GM04504 (cell line): Measurements from ENCODE around the gene OR4D2.

Source experiments
- DNase-seq: peaks from one replicate; pipeline ENCODE4 v3.0.0-alpha.2; 2012; ENCODE audit warnings: low read depth

The OR4D2 gene

DNA sequence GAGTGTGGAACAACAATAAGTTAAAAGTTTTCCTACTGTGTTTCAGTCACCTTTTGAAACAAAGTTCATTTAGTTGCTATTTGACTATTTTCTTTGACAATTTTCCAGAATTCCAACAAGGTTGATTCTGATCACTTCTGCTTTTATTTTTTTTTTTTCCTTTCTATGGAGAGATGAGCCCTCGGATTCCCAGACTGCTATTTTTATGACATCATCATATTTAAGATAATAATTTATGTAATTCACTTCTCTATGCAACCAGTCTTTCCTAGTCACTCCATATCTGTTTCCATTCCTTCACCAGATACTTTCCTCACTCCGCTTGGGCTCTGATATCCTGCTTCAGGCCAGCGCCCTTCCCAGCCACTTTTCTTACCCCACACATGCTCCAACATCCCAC is 8.1 kb downstream of the OR4D2 start:
- DNase-seq: no peak

DNA sequence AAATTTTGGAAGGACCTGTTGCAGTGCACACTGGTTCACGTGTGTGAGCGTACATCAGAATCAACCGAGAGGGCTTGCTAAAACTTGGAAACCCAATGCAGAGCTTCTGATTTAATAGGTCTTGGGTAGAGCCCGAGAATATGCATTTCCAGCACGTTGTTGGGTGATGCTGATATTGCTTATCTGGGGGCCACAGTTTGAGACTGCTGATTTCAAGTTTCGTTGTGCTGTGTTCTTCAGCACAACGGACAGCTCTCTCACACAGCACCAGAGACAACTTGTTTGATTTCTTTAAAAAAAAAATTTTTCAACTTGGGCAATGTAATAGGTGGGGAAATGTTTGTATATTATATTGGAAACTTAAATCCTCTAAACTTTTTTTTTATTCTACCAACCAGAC is 9.4 kb downstream of the OR4D2 start:
- no peak for DNase-seq

DNA sequence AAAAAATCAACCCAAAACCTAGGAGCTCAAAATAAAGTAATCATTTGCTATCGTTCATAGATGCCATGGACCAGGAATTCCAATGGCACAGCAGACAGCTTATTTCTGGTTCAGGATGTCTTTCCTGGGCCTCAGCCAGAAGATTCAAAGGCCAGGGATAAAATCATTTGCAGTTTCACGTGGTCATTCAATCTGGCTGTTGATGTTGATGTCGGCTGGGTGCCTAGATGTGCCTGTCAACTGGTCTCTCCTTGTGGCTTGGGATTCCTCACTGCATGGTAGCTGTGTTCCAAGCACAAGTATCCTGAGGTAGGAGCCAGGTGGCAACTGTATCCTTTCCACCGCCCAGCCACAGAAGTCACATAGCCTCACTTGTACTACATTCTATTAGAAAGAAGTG is 15.0 kb downstream of the OR4D2 start:
- no peak for DNase-seq

DNA sequence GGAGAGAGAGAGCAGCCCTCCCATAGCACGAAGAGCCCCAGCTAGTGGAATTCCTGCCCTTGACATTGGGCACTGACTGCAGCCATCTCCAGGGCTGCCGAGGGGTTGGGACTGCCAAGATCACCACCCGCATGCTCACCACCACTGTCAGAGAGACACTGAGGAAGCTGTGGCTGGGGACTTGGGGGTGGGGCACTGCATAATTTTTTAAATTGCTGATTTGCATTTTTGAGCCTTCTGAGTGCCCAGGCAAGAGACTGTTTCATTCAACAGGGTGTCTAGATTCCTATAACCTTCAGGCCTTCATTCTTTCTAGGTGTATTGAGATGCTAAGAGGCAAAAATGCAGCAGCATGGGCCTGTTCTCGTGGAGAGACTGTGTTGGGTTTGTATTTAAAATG is 16.7 kb downstream of the OR4D2 start:
- DNase-seq: no peak

DNA sequence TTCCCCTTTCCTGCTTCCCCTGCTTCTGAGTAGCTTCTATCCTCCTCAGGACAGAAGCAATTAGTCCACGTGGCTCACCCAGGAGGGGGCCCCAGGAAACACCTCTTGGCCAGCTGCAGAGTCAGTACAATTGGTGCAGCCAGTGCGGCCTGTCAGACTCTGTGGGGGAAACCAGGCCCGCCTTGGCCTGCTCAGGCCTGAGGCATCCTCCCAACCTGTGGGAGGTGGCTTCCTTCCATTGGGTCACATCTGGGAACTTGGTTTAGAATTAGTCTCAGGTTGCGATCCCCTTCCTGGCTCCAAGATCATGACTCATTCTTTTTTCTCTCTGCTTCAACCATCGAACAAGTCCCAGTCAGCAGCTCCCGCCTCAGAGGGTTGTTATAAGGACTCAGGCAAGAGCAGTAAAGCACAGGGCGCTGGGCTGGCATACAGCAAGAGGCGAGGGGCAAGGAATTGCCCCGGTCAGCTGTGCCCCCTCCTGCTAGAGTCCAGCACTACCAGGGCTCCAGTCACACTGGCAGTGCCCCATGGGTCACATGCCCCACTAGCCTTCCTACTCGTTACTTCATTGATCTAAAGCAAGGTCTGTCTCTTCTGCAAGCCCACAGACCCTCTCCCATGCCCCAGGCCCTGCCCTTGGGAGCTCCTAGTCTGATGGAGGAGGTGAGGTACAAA is 17.7 kb downstream of the OR4D2 start:
- DNase-seq: no peak

DNA sequence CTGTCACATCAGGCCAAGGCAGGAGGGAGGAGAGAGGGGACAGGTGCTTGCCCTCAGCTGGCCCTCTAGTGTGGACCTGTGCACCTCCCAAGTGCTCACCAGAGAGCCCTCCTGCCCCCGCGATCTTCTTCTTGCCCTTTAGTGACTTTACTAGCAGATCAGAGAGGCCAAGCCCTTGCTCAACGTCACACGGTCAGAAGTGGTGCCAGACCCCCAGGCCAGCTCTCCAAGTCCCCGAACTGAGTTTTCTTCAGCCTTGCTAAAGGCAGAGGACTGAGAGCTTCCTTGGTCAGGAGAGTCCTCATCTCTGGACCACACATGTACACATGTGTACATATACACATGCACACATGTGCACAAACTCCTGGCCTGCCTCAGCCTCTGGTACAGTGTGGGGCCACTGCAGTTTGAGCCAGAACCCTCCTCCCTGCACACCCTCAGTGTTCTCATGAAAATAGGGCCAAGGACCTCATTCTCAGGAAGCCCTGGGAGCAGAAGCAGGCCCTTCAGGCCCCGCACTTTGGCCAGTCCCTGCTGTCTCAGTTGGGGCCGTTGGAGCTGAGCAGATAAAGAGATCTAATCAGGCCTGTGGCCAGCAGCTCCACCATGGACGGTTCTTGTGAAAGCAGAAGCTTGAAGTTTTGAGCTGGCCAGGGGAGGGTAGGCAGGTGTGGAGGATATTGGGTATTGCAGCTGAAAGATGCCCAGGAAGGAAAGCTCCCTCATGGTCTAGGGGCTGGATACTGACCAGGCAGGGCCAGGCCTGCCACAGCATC is 18.4 kb downstream of the OR4D2 start:
- DNase-seq: no peak

DNA sequence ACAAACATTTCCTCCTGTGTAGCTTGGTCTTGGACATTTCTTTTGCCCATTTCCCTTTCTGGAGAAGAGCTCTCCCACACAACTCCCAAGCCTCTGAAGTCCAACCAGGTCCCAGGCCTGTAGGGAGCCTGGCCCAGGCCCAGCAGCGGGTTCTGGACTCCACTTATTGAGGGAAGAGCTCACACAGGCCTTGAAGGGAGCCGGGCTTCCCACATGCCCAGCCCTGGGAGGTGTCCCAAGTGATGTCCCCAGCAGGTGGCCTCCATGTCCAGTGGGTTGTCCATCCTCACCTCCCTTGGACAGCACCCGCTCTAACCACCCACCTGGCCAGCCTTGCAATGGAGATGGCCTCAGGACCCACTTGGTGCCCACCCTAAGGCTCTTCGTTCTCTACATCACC is 19.8 kb downstream of the OR4D2 start:
- no peak for DNase-seq

DNA sequence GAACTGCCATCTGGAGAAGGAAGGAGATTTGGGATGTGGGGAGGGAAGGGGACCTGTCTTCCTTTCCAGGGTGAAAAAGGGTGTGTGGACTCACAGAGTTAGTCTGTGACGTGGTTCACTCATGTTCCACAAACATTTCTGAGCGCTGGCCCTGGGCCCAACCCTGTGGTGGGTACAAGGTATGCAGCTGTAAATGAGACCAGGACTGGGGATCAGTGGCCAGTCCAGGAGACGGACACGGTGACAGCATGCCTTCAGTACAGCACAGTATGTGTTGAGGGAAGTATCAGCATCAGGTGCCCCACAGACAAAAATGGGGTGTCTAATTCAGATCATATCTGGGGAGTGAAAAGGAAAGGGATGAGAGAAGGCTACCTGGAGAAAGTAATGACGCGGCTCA is 20.3 kb downstream of the OR4D2 start:
- DNase-seq: no peak

DNA sequence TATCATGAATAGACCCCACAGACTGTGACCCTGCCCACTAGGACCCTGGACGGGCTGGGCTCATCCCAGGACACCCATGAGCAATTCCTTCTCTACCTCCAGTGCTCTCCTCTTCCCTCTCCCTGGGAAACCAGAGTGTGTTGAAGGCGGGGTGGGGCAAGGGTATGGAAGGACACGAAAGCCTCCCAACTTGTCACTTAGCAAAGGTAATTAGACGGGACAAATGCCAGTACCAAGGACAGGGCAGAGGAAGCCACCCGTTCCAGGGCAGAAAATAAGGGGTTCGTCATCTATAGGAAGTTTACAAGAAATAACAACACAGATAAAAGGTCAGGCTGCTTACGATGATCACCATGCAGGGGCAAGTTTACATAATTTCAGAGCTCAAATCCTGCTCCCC is 20.9 kb downstream of the OR4D2 start:
- no peak for DNase-seq

DNA sequence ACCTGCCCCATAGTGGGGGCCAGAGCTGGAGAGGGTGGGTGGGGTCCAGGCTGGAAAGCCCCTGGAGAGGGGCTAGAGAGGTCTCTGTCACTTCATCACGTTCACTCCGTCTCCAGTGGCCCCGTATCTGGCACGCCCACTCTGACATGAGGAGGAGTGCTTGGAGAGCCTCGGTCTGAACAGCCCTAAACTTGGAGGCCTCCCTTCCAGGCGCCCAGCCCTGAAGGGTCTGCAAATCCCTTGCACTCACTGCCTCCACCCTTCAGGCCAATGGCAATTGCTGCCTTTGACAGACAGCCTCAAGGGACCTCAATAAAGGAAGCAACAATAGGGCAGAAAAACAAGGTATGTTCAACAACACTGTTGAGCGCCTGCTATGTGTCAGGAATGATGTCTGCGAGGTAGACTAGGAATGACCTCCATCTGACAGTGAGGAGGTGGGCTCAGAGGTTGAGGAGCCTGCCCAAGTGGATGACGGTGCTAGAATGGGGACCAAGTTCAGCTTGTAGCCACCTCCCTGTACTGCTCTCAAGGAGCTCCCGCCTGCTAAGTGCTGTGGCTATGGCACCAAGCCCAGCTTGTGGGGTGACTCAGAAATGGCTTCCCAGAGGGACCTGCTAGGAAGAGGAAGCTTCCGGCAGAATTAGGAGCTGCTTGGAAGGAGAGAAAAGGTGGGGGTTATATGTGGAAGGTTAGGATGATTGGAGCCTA is 22.8 kb downstream of the OR4D2 start:
- peak; percentile 78 for DNase-seq

DNA sequence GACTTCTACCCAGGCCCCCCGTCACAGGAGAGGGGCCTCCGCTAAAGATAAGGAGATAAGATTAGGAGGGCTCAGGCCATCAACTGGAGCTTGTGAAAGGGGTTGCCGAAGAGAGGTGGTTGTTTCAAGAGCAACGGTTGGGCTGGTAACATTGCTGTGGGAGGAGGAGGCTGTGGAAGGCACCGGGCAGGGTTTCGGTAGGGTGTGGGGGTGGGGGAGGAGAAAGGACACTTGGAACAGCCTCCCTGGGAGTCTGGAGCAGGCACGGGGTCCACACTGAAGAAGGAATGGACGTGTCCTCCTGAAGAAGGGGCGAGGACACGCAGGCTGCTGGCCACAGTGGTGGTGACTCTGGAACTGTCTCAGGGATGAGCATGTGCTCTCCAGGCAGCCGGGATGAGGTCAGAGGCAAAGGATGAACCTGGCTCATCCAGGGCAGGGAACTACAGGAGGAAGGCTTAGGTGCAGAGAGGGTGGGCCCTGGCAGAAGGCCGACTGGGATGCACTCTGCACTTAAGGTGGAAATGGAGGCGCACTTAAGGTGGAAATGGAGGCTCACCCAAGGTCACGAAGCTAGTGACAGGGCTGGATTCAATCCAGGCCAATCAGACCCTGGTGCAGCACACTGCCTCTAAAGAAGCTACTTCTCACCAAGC is 24.6 kb downstream of the OR4D2 start:
- no peak for DNase-seq

DNA sequence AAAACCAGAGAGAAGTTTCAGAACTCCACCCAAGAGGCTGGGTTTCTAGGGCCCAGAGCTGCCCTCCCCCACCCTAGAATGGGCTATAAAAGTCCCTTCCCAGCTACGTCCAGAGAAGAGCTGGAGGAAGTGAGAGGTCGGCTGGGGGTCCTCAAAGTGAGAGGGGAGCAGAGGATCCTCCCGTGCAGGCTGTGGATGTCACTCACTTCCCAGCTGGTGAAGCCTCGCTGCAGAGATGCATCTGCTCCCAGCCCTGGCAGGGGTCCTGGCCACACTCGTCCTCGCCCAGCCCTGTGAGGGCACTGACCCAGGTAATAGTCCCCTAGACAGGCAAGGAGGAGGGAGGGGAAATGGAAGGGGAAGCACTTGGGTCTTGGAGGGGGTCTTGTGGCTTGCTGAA is 25.8 kb downstream of the OR4D2 start, which contains the start of gene EPX:
TSS of gene EPX (plus strand) at position 115 of the 400 bp plus-strand sequence. CDS start at position 236, 121 bp downstream.
- DNase-seq: no peak

DNA sequence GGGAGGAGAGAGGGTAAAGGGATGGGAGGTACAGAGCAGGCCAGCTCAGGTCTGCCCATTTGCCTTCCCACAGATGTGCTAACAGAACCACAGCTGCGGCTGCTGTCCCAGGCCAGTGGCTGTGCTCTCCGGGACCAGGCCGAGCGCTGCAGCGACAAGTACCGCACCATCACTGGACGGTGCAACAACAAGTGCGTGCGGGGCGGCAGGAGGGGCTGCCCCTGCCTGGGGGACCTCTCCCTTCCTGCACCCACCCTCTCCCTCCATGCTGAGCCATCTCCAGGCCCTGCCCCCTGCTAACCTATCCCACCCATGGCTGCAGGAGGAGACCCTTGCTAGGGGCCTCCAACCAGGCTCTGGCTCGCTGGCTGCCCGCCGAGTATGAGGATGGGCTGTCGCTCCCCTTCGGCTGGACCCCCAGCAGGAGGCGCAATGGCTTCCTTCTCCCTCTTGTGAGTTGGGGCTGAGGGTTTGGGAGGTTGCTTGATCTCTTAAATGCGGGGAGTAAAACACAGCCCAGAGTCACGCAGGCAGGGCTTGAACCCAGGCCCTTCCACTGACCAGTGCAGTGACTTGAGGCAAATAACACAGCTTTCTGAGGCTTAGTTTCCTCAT is 27.0 kb downstream of the OR4D2 start:
- DNase-seq: no peak

DNA sequence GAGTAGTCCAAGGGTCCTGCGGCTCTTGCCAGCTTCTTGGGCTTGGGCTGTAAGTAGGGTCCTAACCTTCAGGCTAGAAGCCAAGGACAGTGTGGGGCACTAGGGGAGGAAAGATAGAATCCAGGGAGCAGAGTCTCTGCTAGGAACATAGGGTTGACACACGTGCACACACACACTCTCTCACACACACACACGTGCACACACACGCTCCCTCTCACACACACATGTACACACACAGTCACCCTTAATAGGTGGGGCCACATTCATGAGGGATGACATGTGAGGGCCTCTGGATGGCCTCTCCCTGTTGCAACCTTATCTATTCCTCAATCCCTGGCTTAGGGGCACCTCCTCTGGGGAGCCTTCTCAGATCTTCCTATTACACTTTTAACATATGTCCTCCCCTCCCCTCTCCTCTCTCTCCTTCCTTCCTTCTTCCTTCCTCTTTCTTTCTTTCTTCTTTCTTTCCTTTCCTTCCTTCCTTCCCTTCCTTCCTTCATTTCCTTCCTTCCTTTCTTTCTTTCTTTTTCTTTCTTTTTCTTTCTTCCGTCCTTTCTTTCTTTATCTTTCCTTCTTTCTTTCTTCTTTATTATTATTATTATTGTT is 28.8 kb downstream of the OR4D2 start:
- DNase-seq: no peak

DNA sequence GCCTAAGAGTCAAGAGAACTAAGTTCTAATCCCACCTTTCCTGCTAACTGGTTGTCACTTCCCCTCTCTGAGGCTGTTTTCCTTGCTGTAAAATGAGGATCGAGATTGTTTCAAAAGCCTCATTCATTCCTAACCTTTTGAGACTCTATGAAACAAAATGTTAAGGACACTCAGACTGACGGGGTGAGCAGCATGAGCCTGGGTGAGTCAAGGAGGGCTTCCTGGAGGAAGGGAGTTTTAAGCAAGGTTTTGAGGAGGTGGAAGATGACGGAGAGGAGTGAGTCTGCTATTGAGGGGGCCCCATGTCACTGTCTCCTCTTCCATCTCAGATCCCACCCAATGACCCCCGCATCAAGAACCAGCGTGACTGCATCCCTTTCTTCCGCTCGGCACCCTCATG is 29.8 kb downstream of the OR4D2 start:
- no peak for DNase-seq

DNA sequence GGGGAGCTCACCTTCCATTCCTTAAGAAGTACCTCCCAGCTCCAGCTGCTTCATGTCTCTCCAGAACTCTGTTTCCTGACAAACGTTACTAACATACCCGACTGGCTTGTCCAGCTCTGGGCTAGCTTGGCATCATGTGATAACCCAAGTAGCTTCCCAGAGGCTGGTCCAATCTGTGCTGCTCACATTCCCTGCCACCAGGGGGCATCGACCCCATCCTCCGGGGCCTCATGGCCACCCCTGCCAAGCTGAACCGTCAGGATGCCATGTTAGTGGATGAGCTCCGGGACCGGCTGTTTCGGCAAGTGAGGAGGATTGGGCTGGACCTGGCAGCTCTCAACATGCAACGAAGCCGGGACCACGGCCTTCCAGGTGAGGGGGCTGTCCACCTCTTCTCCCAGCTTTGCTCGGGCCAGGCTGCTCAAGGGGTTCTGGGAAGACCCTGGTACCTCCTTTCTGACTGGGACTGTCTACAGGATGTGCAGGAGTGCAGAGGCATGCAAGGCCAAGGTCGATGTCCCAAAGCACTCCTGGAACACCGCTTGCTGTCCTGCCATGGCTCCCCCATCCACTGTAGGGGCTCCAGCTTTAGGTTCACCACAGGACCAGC is 33.3 kb downstream of the OR4D2 start:
- DNase-seq: peak; percentile 17

DNA sequence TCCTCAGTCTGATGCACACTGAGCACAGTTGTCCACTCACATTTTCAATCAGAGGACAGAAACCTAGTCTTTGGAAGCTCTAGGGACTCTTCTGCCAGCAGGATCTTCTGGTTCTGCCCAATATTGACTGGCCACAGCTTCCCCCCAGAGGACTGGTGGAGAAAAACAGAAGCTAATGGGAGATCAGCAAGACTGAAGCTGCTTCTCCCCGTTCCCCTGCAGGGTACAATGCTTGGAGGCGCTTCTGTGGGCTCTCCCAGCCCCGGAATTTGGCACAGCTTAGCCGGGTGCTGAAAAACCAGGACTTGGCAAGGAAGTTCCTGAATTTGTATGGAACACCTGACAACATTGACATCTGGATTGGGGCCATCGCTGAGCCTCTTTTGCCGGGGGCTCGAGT is 36.1 kb downstream of the OR4D2 start:
- DNase-seq: no peak

DNA sequence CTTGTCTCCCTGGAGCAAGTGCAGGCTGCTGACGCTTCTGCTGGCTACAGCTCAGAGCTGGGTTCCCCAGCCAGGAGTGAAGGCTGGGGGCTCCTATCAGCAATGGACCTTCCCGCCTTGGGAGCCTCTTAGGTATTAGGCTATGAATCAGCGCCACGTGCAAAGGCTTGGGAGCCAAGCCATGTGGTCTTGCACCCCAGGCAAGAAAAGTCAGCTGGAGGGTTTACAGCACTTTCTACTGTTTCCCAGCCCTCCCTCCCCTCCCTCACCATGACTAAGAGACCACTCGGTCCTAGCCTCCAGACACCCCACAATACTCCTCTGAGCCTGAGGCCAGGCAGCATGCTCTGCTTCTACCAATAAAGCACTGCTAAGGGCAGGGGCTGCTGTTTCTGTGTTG is 38.0 kb downstream of the OR4D2 start:
- no peak for DNase-seq

DNA sequence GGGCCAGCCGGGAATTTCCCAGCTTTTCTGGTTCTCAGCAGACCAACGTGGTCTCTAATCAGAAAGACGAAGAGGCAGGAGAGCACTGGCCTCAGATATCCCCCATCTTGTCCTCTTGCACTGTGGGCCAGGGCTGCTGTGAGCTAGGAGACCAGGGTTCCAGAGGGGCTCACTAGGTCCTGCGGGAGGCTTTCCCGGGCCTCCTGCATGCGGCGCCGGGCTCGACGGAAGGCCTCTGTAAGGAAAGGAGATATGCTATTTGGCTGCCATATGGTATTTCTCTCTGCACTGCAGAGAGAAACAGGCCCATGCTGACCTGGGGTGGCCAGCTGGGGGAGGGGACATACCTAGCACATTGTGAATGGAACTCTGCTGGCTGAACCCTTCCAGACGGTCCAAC is 39.2 kb downstream of the OR4D2 start:
- DNase-seq: no peak

DNA sequence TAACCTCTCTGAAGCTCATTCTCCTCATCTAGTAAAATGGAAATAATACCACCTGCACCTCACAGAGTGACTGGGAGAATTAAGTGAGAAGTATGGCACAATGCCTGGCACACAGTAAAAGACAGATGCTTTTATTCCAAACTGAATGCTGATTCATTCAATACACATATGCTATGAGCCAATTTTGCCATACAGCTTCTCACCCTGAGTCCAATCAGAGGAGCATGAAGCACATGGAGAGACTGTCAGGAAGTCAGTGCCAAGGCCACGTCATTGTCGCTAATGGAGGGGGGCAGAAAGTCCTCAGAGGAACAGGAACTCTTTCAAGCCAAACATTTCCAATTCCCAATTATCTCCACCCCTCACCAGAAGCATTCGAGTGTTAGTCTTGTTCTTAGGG is 40.7 kb downstream of the OR4D2 start:
- DNase-seq: no peak

DNA sequence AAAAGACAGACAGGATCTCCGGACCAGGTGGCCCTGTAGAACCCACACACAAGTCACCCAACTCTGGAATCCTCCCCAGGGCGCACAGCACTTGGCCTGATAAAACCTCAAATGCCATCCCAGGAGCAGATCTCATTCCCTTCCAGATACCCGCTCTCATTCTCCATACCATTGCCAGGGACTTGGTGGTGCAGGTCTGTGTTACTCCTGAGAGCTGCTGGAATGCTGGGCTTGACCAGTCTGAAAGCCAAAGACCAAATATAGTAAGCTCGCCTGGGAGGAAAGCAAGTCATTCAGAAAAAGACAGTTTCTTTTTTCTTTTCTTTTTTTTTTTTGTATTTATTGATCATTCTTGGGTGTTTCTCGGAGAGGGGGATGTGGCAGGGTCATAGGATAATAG is 41.6 kb downstream of the OR4D2 start:
- no peak for DNase-seq
